ENCODE data around the gene DCHS2.
"Not testable (repeated sequence)": the region's sequence is repeated elsewhere in the genome, so short reads cannot be mapped to it uniquely, and the experiment has no call there.

The DCHS2 gene

GRCh38 chr4:154314248-154314647, 177.4 kb downstream of the DCHS2 start:
- DNase-seq (ENCODE audit: low spot score), result no peak

- no peak for DNase-seq (ENCODE audit: low spot score)
Measured at GRCh38 chr4:154313004-154313585, 178.5 kb downstream of the DCHS2 start.

GRCh38 chr4:154312246-154312645, 179.4 kb downstream of the DCHS2 start:
- DNase-seq (ENCODE audit: low spot score), result no peak

- DNase-seq (ENCODE audit: low spot score), result no peak
Measured at GRCh38 chr4:154310578-154310977, 181.0 kb downstream of the DCHS2 start.

GRCh38 chr4:154308207-154308606, 183.4 kb downstream of the DCHS2 start:
- DNase-seq (ENCODE audit: low spot score), result no peak

- DNase-seq (ENCODE audit: low spot score), result no peak
Measured at GRCh38 chr4:154307451-154307850, 184.1 kb downstream of the DCHS2 start.

GRCh38 chr4:154305616-154306015, 186.0 kb downstream of the DCHS2 start:
- no peak for DNase-seq (ENCODE audit: low spot score)

- no peak for DNase-seq (ENCODE audit: low spot score)
Measured at GRCh38 chr4:154304679-154305078, 186.9 kb downstream of the DCHS2 start.

GRCh38 chr4:154294652-154295350, 196.8 kb downstream of the DCHS2 start:
- DNase-seq (ENCODE audit: low spot score), result no peak

- DNase-seq (ENCODE audit: low spot score), result no peak
Measured at GRCh38 chr4:154293427-154293826, 198.2 kb downstream of the DCHS2 start.

GRCh38 chr4:154292589-154292988, 199.0 kb downstream of the DCHS2 start:
- no peak for DNase-seq (ENCODE audit: low spot score)

GRCh38 chr4:154277172-154277571, 214.4 kb downstream of the DCHS2 start:
- DNase-seq (ENCODE audit: low spot score), result no peak

- no peak for DNase-seq (ENCODE audit: low spot score)
Measured at GRCh38 chr4:154276496-154276895, 215.1 kb downstream of the DCHS2 start.

GRCh38 chr4:154254999-154255398, 236.6 kb downstream of the DCHS2 start:
- peak; percentile 14 for DNase-seq (ENCODE audit: low spot score)

GRCh38 chr4:154234576-154234975, 257.0 kb downstream of the DCHS2 start:
- DNase-seq (ENCODE audit: low spot score), result no peak

- no peak for DNase-seq (ENCODE audit: low spot score)
Measured at GRCh38 chr4:154231806-154232478, 259.7 kb downstream of the DCHS2 start.

- DNase-seq (ENCODE audit: low spot score), result no peak
Measured at GRCh38 chr4:154230723-154231122, 260.9 kb downstream of the DCHS2 start.

GRCh38 chr4:154230091-154230490, 261.5 kb downstream of the DCHS2 start:
- no peak for DNase-seq (ENCODE audit: low spot score)

GRCh38 chr4:154222875-154223274, 268.7 kb downstream of the DCHS2 start:
- no peak for DNase-seq (ENCODE audit: low spot score)

GRCh38 chr4:154218051-154218450, 273.5 kb downstream of the DCHS2 start:
- DNase-seq (ENCODE audit: low spot score), result no peak

- DNase-seq (ENCODE audit: low spot score), result not testable (repeated sequence)
Measured at GRCh38 chr4:154217384-154217783, 274.2 kb downstream of the DCHS2 start.

- DNase-seq (ENCODE audit: low spot score), result no peak
Measured at GRCh38 chr4:154211506-154211905, 280.1 kb downstream of the DCHS2 start.

GRCh38 chr4:154208424-154208823, 283.2 kb downstream of the DCHS2 start:
- DNase-seq (ENCODE audit: low spot score), result peak; percentile 44
